Trophoblast cell (in vitro differentiated cells and primary cell): ENCODE results near the gene LRTM2.

Source experiments
- DNase-seq, 2 donors: peaks; one replicate each; pipeline ENCODE4 v3.0.0-alpha.2; 2016
- H2AFZ ChIP-seq: 2 replicates; pipeline ENCODE4 v1.6.1; 2013; ENCODE audit warnings: low read length, moderate library complexity, mild to moderate bottlenecking; ENCODE audit not compliant: insufficient read depth, poor library complexity
- H2AK5ac ChIP-seq: 2 replicates; pipeline ENCODE4 v1.6.1; 2013; ENCODE audit warnings: mild to moderate bottlenecking, low read length
- H2BK120ac ChIP-seq: 2 replicates; pipeline ENCODE4 v1.6.1; 2013; ENCODE audit warnings: low read length, mild to moderate bottlenecking, moderate library complexity; ENCODE audit not compliant: insufficient read depth, poor library complexity
- H2BK12ac ChIP-seq: 2 replicates; pipeline ENCODE4 v1.6.1; 2013; ENCODE audit warnings: mild to moderate bottlenecking, low read length, moderate library complexity
- H2BK5ac ChIP-seq: 2 replicates; pipeline ENCODE4 v1.6.1; 2013; ENCODE audit warnings: low read length, low read depth, moderate library complexity, mild to moderate bottlenecking; ENCODE audit not compliant: poor library complexity
- H3K14ac ChIP-seq: 2 replicates; pipeline ENCODE4 v1.6.1; 2013; ENCODE audit warnings: mild to moderate bottlenecking, low read length
- H3K18ac ChIP-seq: 2 replicates; pipeline ENCODE4 v1.6.1; 2013; ENCODE audit warnings: mild to moderate bottlenecking, low read length
- H3K23ac ChIP-seq: 2 replicates; pipeline ENCODE4 v1.6.1; 2013; ENCODE audit warnings: low read length
- H3K27ac ChIP-seq: 2 replicates; pipeline ENCODE4 v1.5.1; 2013; ENCODE audit warnings: low read depth, mild to moderate bottlenecking, inconsistent platforms, low read length, moderate library complexity
- H3K27me3 ChIP-seq: 2 replicates; pipeline ENCODE4 v1.6.1; 2013; ENCODE audit warnings: inconsistent platforms, mild to moderate bottlenecking, low read length, moderate library complexity; ENCODE audit not compliant: insufficient read depth
- H3K36me3 ChIP-seq, 2 experiments: 1 replicate in 1 of 2; 2 replicates in 1 of 2; pipeline ENCODE4 v1.6.1; 2013; ENCODE audit warnings: low read length in 2 of 2, mild to moderate bottlenecking in 2 of 2, moderate library complexity in 1 of 2; ENCODE audit not compliant: insufficient read depth in 2 of 2, control insufficient read depth in 1 of 2
- H3K4ac ChIP-seq: 2 replicates; pipeline ENCODE4 v1.6.1; 2013; ENCODE audit warnings: low read depth, mild to moderate bottlenecking, low read length, moderate library complexity
- H3K4me1 ChIP-seq, 2 experiments: 1 replicate in 1 of 2; 2 replicates in 1 of 2; pipeline ENCODE4 v1.6.1; 2013; ENCODE audit warnings: low read length in 2 of 2, mild to moderate bottlenecking in 2 of 2, moderate library complexity in 1 of 2; ENCODE audit not compliant: insufficient read depth in 2 of 2, control insufficient read depth in 1 of 2
- H3K4me2 ChIP-seq: 2 replicates; pipeline ENCODE4 v1.6.1; 2013; ENCODE audit warnings: inconsistent platforms, mild to moderate bottlenecking, low read length, moderate library complexity
- H3K4me3 ChIP-seq: 2 replicates; pipeline ENCODE4 v1.5.1; 2013; ENCODE audit warnings: mild to moderate bottlenecking, low read depth, low read length, inconsistent platforms
- H3K79me1 ChIP-seq: one replicate; pipeline ENCODE4 v1.6.1; 2013; ENCODE audit warnings: low read length
- H3K79me2 ChIP-seq: 2 replicates; pipeline ENCODE4 v1.6.1; 2013; ENCODE audit warnings: low read length, mild to moderate bottlenecking; ENCODE audit not compliant: control insufficient read depth, insufficient read depth, poor library complexity
- H3K9ac ChIP-seq: 2 replicates; pipeline ENCODE4 v1.6.1; 2013; ENCODE audit warnings: mild to moderate bottlenecking, low read length
- H3K9me3 ChIP-seq: 2 replicates; pipeline ENCODE4 v1.6.1; 2013; ENCODE audit warnings: low read depth, mild to moderate bottlenecking, control low read depth, inconsistent platforms, low read length; ENCODE audit not compliant: insufficient read depth
- H4K12ac ChIP-seq: 2 replicates; pipeline ENCODE4 v1.6.1; 2013; ENCODE audit warnings: low read depth, mild to moderate bottlenecking, low read length, moderate library complexity
- H4K8ac ChIP-seq: 2 replicates; pipeline ENCODE4 v1.6.1; 2013; ENCODE audit warnings: low read depth, mild to moderate bottlenecking, low read length, moderate library complexity
- H4K91ac ChIP-seq: one replicate; pipeline ENCODE4 v1.6.1; 2013; ENCODE audit warnings: low read depth, mild to moderate bottlenecking, low read length, moderate library complexity
- WGBS: extraction: QIAGEN DNeasy Blood & Tissue Kit; methylation state at CpG from one replicate; pipeline ENCODE4 v1.1.7; 2013; ENCODE audit warnings: missing lambda C conversion rate; ENCODE audit not compliant: insufficient read length, insufficient coverage; ENCODE audit errors: extremely low coverage; 5-methylcytosine and 5-hydroxymethylcytosine counted together

LRTM2 gene

GRCh38 chr12:1803736-1804135 lies 16.6 kb upstream of the LRTM2 start:
- H3K4me3 ChIP-seq, result no peak overlapping the region
- no peak overlapping the region for H3K4me2 ChIP-seq
- H2BK120ac ChIP-seq, result no peak overlapping the region
- no peaks in the 10 kb centered on the region for H3K36me3 ChIP-seq
- H2AFZ ChIP-seq, result no peak overlapping the region
- no peak overlapping the region for H3K23ac ChIP-seq
- no peaks in the 10 kb centered on the region for H3K27me3 ChIP-seq
- no peaks in the 10 kb centered on the region for H3K9me3 ChIP-seq
- no peak overlapping the region for H2BK12ac ChIP-seq
- H4K12ac ChIP-seq, result no peak overlapping the region
- H3K79me1 ChIP-seq, result no peaks in the 10 kb centered on the region
- no peak overlapping the region for H2AK5ac ChIP-seq
- no peak overlapping the region for H3K4ac ChIP-seq
- no peak overlapping the region for H4K91ac ChIP-seq
- no peak overlapping the region for H3K14ac ChIP-seq
- DNase-seq, result no peak
- no CpG with 5 or more reads among the region's 7 CpGs for WGBS
- H3K9ac ChIP-seq, result no peak overlapping the region
- H3K79me2 ChIP-seq, result no peaks in the 10 kb centered on the region
- no peak overlapping the region for H3K18ac ChIP-seq
- no peak overlapping the region for H4K8ac ChIP-seq
- no peak overlapping the region for H2BK5ac ChIP-seq
- H3K4me1 ChIP-seq, result no peaks in the 10 kb centered on the region
- no peak overlapping the region for H3K27ac ChIP-seq

- H2AK5ac ChIP-seq, result no peak overlapping the region
- H2AFZ ChIP-seq, result peak overlapping the region; percentile 59
- H2BK5ac ChIP-seq, result no peak overlapping the region
- peak overlapping the region; percentile 53 for H4K91ac ChIP-seq
- H2BK12ac ChIP-seq, result no peak overlapping the region
- WGBS, result no CpG with 5 or more reads among the region's 25 CpGs
- H3K4ac ChIP-seq, result no peak overlapping the region
- H3K4me2 ChIP-seq, result peak overlapping the region; percentile 22
- peak overlapping the region; percentile 92 for H4K8ac ChIP-seq
- H3K14ac ChIP-seq, result no peak overlapping the region
- peak; percentile 83 to 92 for DNase-seq
- no peaks in the 10 kb centered on the region for H3K4me1 ChIP-seq
- H3K79me1 ChIP-seq, result no peaks in the 10 kb centered on the region
- no peak overlapping the region for H2BK120ac ChIP-seq
- no peak overlapping the region for H3K4me3 ChIP-seq
- H3K9ac ChIP-seq, result no peak overlapping the region
- H3K27me3 ChIP-seq, result no peaks in the 10 kb centered on the region
- H3K79me2 ChIP-seq, result no peaks in the 10 kb centered on the region
- peak overlapping the region; percentile 70 for H4K12ac ChIP-seq
- no peak overlapping the region for H3K27ac ChIP-seq
- H3K9me3 ChIP-seq, result peaks cover 2% of the 10 kb centered on the region
- H3K36me3 ChIP-seq, result no peaks in the 10 kb centered on the region
- no peak overlapping the region for H3K18ac ChIP-seq
- H3K23ac ChIP-seq, result no peak overlapping the region
These were observed 15.6 kb upstream of the LRTM2 start for GRCh38 chr12:1804545-1805332.

- no peak overlapping the region for H3K14ac ChIP-seq
- H2AK5ac ChIP-seq, result no peak overlapping the region
- H3K9ac ChIP-seq, result no peak overlapping the region
- no peaks in the 10 kb centered on the region for H3K79me1 ChIP-seq
- no peak overlapping the region for H4K91ac ChIP-seq
- no peak overlapping the region for H3K27ac ChIP-seq
- H3K79me2 ChIP-seq, result no peaks in the 10 kb centered on the region
- H3K9me3 ChIP-seq, result peaks cover 4% of the 10 kb centered on the region
- no CpG with 5 or more reads among the region's 16 CpGs for WGBS
- no peak overlapping the region for H2BK120ac ChIP-seq
- DNase-seq, result no peak
- H3K4me3 ChIP-seq, result no peak overlapping the region
- no peak overlapping the region for H2AFZ ChIP-seq
- no peak overlapping the region for H4K12ac ChIP-seq
- H3K36me3 ChIP-seq, result no peaks in the 10 kb centered on the region
- H3K4me2 ChIP-seq, result no peak overlapping the region
- H2BK5ac ChIP-seq, result no peak overlapping the region
- no peak overlapping the region for H3K18ac ChIP-seq
- no peaks in the 10 kb centered on the region for H3K4me1 ChIP-seq
- no peak overlapping the region for H3K23ac ChIP-seq
- H2BK12ac ChIP-seq, result no peak overlapping the region
- H3K27me3 ChIP-seq, result no peaks in the 10 kb centered on the region
- no peak overlapping the region for H3K4ac ChIP-seq
- peak overlapping the region; percentile 92 for H4K8ac ChIP-seq
These were observed 14.8 kb upstream of the LRTM2 start for GRCh38 chr12:1805441-1806081.

GRCh38 chr12:1806301-1807086 lies 13.9 kb upstream of the LRTM2 start:
- no peak overlapping the region for H4K8ac ChIP-seq
- peaks cover 5% of the 10 kb centered on the region for H3K9me3 ChIP-seq
- no peak overlapping the region for H2AK5ac ChIP-seq
- H3K14ac ChIP-seq, result no peak overlapping the region
- H3K18ac ChIP-seq, result no peak overlapping the region
- H4K91ac ChIP-seq, result no peak overlapping the region
- no peak overlapping the region for H3K23ac ChIP-seq
- no peak for DNase-seq
- H2BK12ac ChIP-seq, result no peak overlapping the region
- H3K4me1 ChIP-seq, result no peaks in the 10 kb centered on the region
- H3K9ac ChIP-seq, result no peak overlapping the region
- no peak overlapping the region for H4K12ac ChIP-seq
- no peak overlapping the region for H3K4ac ChIP-seq
- no peaks in the 10 kb centered on the region for H3K36me3 ChIP-seq
- no peaks in the 10 kb centered on the region for H3K27me3 ChIP-seq
- H3K79me2 ChIP-seq, result no peaks in the 10 kb centered on the region
- no CpG with 5 or more reads among the region's 7 CpGs for WGBS
- no peak overlapping the region for H3K4me2 ChIP-seq
- H3K4me3 ChIP-seq, result no peak overlapping the region
- no peak overlapping the region for H2BK120ac ChIP-seq
- H2AFZ ChIP-seq, result no peak overlapping the region
- H3K27ac ChIP-seq, result no peak overlapping the region
- H3K79me1 ChIP-seq, result no peaks in the 10 kb centered on the region
- no peak overlapping the region for H2BK5ac ChIP-seq
